PC-9 (cell line): ENCODE data around the gene CAB39L. TPM values are rescaled to one million over a fixed set of nuclear protein-coding genes. Genes with fewer than 3 reads are reported as not detected.

Experiments
- BruUV-seq: library from RNA; stranded (reverse); fragments of 400-500 nt; replicated peaks from 2 replicates; lab custom pipeline; 2021; lab: Mats Ljungman, UMichigan
- CTCF ChIA-PET: fragments of 300-600 bp; sonication (Branson Sonifier 250); formaldehyde crosslinking; loops from one replicate; lab custom pipeline; 2022; ENCODE audit warnings: antibody characterized with exemption; lab: Charles Lee
- POLR2A ChIA-PET: fragments of 300-600 bp; sonication (Branson Sonifier 250); formaldehyde crosslinking; loops from one replicate; lab custom pipeline; 2022; ENCODE audit warnings: antibody characterized with exemption; ENCODE audit not compliant: unreplicated experiment; lab: Charles Lee
- DNase-seq, 2 experiments: peaks; one replicate each; pipeline versions ENCODE4 v3.0.0 to v3.0.0-alpha.2; 2015 to 2022; ENCODE audit warnings: mixed read lengths in 1 of 2
- H2AFZ ChIP-seq: fragments of 200-600 bp; sonication (generic); 2 replicates; pipeline ENCODE4 v1.8.1; 2017; ENCODE audit warnings: antibody characterized with exemption
- H3F3A ChIP-seq: fragments of 200-600 bp; sonication (generic); 2 replicates; pipeline ENCODE4 v1.8.1; 2017; ENCODE audit warnings: antibody characterized with exemption, mild to moderate bottlenecking, low read depth; ENCODE audit not compliant: insufficient read depth
- H3K27ac ChIP-seq: fragments of 200-600 bp; sonication (generic); 2 replicates; pipeline ENCODE4 v1.6.1; 2016; ENCODE audit warnings: mixed run types
- H3K27me3 ChIP-seq: fragments of 200-600 bp; sonication (generic); 2 replicates; pipeline ENCODE4 v1.6.1; 2016; ENCODE audit warnings: low read depth, mixed run types; ENCODE audit not compliant: insufficient read depth
- H3K36me3 ChIP-seq: fragments of 200-600 bp; sonication (generic); 2 replicates; pipeline ENCODE4 v1.6.1; 2016; ENCODE audit warnings: low read depth, mixed run types
- H3K4me1 ChIP-seq: fragments of 200-600 bp; sonication (generic); replicated peaks from 2 replicates; pipeline ENCODE4 v1.6.1; 2016; ENCODE audit warnings: mixed run types; ENCODE audit not compliant: insufficient read depth
- H3K4me2 ChIP-seq: fragments of 200-600 bp; sonication (generic); 2 replicates; pipeline ENCODE4 v1.6.1; 2017; ENCODE audit warnings: mixed run types
- H3K4me3 ChIP-seq: fragments of 200-600 bp; sonication (generic); 2 replicates; pipeline ENCODE4 v1.6.1; 2016; ENCODE audit warnings: mixed run types
- H3K79me2 ChIP-seq: fragments of 200-600 bp; sonication (generic); 2 replicates; pipeline ENCODE4 v1.6.1; 2017; ENCODE audit warnings: low read depth, mixed run types
- H3K9me2 ChIP-seq: fragments of 200-600 bp; sonication (generic); 2 replicates; pipeline ENCODE4 v1.8.1; 2017; ENCODE audit warnings: mild to moderate bottlenecking; ENCODE audit not compliant: insufficient read depth
- H3K9me3 ChIP-seq: fragments of 200-600 bp; sonication (generic); 2 replicates; pipeline ENCODE4 v1.8.1; 2016; ENCODE audit warnings: low read depth; ENCODE audit not compliant: insufficient read depth
- H4K20me1 ChIP-seq: fragments of 200-600 bp; sonication (generic); 2 replicates; pipeline ENCODE4 v1.8.1; 2017; ENCODE audit not compliant: insufficient read depth
- CTCF ChIP-seq: fragments of 200-600 bp; sonication (generic); conservative IDR thresholded peaks from 2 replicates; pipeline ENCODE4 v1.6.1; 2017; ENCODE audit warnings: mixed run types, antibody characterized with exemption, mild to moderate bottlenecking, moderate library complexity
- EZH2 ChIP-seq: fragments of 200-600 bp; sonication (generic); IDR thresholded peaks from 2 replicates; pipeline ENCODE4 v1.8.0; 2017; ENCODE audit warnings: antibody characterized with exemption, low read depth
- intact Hi-C: fragments of 100-400 bp; cut with micrococcal nuclease; formaldehyde crosslinking; loops from one replicate; pipeline ENCODE4 v1.10.0; 2022; ENCODE audit not compliant: unreplicated experiment
- total RNA-seq: library from RNA; stranded (reverse); gene quantifications from 2 replicates; pipeline ENCODE4 v1.2.3, GENCODE V29; 2021

Gene CAB39L
- total RNA-seq, 1 experiment from 2014 or later, result 10.7 TPM

- BruUV-seq, result no TSS peak
- Histone ChIP-seq H3K4me2 (no peak overlapping the region), H3K27me3 (no peaks in the 10 kb centered on the region), H3K27ac (no peak overlapping the region), H2AFZ (no peak overlapping the region), H3K36me3 (no peaks in the 10 kb centered on the region), H3K9me3 (no peaks in the 10 kb centered on the region), H3F3A (no peaks in the 10 kb centered on the region), H3K4me3 (no peak overlapping the region), H3K4me1 (no peaks in the 10 kb centered on the region), H4K20me1 (no peaks in the 10 kb centered on the region), H3K79me2 (no peaks in the 10 kb centered on the region), H3K9me2 (no peaks in the 10 kb centered on the region)
- POLR2A ChIA-PET, result no interaction called here
- DNase-seq, result no peak
- TF ChIP-seq CTCF, result no peak
- no peak for TF ChIP-seq EZH2
- CTCF ChIA-PET, result no interaction called here
- intact Hi-C loops, result no loop called here
Measured at GRCh38 chr13:49343255-49343654, 100.6 kb downstream of the CAB39L start.

- ChIA-PET CTCF (no interaction called here), POLR2A (no interaction called here)
- Histone ChIP-seq H3K9me2 (no peaks in the 10 kb centered on the region), H3K4me2 (no peak overlapping the region), H2AFZ (no peak overlapping the region), H3K27ac (no peak overlapping the region), H4K20me1 (no peaks in the 10 kb centered on the region), H3K9me3 (no peaks in the 10 kb centered on the region), H3K36me3 (no peaks in the 10 kb centered on the region), H3K4me1 (no peaks in the 10 kb centered on the region), H3K79me2 (no peaks in the 10 kb centered on the region), H3F3A (no peaks in the 10 kb centered on the region), H3K4me3 (no peak overlapping the region), H3K27me3 (no peaks in the 10 kb centered on the region)
- intact Hi-C loops, result no loop called here
- BruUV-seq, result no TSS peak
- no peak for DNase-seq
- TF ChIP-seq CTCF, result no peak
- TF ChIP-seq EZH2, result no peak
Measured at GRCh38 chr13:49342454-49342853, 101.4 kb downstream of the CAB39L start.

- H3K36me3 ChIP-seq, result no peaks in the 10 kb centered on the region
- BruUV-seq, result no TSS peak
- no peak overlapping the region for H2AFZ ChIP-seq
- no peaks in the 10 kb centered on the region for H3K79me2 ChIP-seq
- no peak for DNase-seq
- intact Hi-C loops, result no loop called here
- H3K4me1 ChIP-seq, result no peaks in the 10 kb centered on the region
- no peaks in the 10 kb centered on the region for H3F3A ChIP-seq
- CTCF ChIA-PET, result no interaction called here
- no peaks in the 10 kb centered on the region for H3K9me3 ChIP-seq
- H3K9me2 ChIP-seq, result no peaks in the 10 kb centered on the region
- H3K4me3 ChIP-seq, result no peak overlapping the region
- H3K27ac ChIP-seq, result no peak overlapping the region
- TF ChIP-seq CTCF (no peak), EZH2 (no peak)
- no peaks in the 10 kb centered on the region for H4K20me1 ChIP-seq
- H3K27me3 ChIP-seq, result no peaks in the 10 kb centered on the region
- no peak overlapping the region for H3K4me2 ChIP-seq
- POLR2A ChIA-PET, result no interaction called here
Measured at GRCh38 chr13:49341941-49342340, 101.9 kb downstream of the CAB39L start.
